ENCODE results near the gene HMG20B. TPM values are rescaled to one million over a fixed set of nuclear protein-coding genes. Genes with fewer than 3 reads are reported as not detected.

The HMG20B gene
- total RNA-seq, 2 donors from 2014 or later = 87.9 to 118 TPM

- Histone ChIP-seq H3K27me3 (no peaks in the 10 kb centered on the region), H3K4me1 (no peaks in the 10 kb centered on the region), H3K9me3 (no peaks in the 10 kb centered on the region), H3K4me3 (peak overlapping the region; percentile 93), H3K36me3 (no peaks in the 10 kb centered on the region), H3K27ac (no peak overlapping the region), H3K9ac (ENCODE audit: low read depth in 2 of 2, low read length in 2 of 2) (peak overlapping the region; percentile 77 to 90)
- intact Hi-C loops (cut with DNase I) = no loop called here
- no peak for TF ChIP-seq CTCF (IDR thresholded peaks at IDR 0.05)
- no peak for DNase-seq
These were observed 16.9 kb upstream of the HMG20B start for GRCh38 chr19:3555653-3556422.

GRCh38 chr19:3556423-3556977, 16.2 kb upstream of the HMG20B start:
- no peak for DNase-seq

GRCh38 chr19:3556978-3557460, 15.7 kb upstream of the HMG20B start:
- peak; percentile 55 for DNase-seq
- intact Hi-C loops (cut with DNase I) = no loop called here
- H3K9ac ChIP-seq (ENCODE audit: low read depth in 2 of 2, low read length in 2 of 2) = peak overlapping the region; percentile 77 to 90
- no peaks in the 10 kb centered on the region for H3K9me3 ChIP-seq
- no peak overlapping the region for H3K27ac ChIP-seq
- no peak for TF ChIP-seq CTCF (IDR thresholded peaks at IDR 0.05)
- H3K4me1 ChIP-seq = no peaks in the 10 kb centered on the region
- H3K4me3 ChIP-seq = peak overlapping the region; percentile 93
- no peaks in the 10 kb centered on the region for H3K27me3 ChIP-seq
- H3K36me3 ChIP-seq = no peaks in the 10 kb centered on the region

More at GRCh38 chr19:3556423-3556977, 16.2 kb upstream of the HMG20B start:
- Histone ChIP-seq H3K9me3 (no peaks in the 10 kb centered on the region), H3K4me3 (peak overlapping the region; percentile 93), H3K4me1 (no peaks in the 10 kb centered on the region), H3K36me3 (no peaks in the 10 kb centered on the region), H3K9ac (ENCODE audit: low read depth in 2 of 2, low read length in 2 of 2) (peak overlapping the region; percentile 77 to 90), H3K27ac (no peak overlapping the region), H3K27me3 (no peaks in the 10 kb centered on the region)
- TF ChIP-seq CTCF (IDR thresholded peaks at IDR 0.05) = no peak
- intact Hi-C loops (cut with DNase I) = no loop called here

GRCh38 chr19:3557461-3558248, 15.1 kb upstream of the HMG20B start, which contains the start of gene MFSD12:
Gene MFSD12, minus strand, starts transcription at chr19:3557586. Its CDS starts 183 bp downstream, at chr19:3557403.
- Histone ChIP-seq H3K4me3 (peak within 1 kb of the TSS; percentile 93), H3K27me3 (no peaks in the 10 kb centered on the region), H3K36me3 (no peaks in the 10 kb centered on the region), H3K27ac (peak within 1 kb of the TSS; percentile 78), H3K4me1 (no peaks in the 10 kb centered on the region), H3K9ac (ENCODE audit: low read depth in 2 of 2, low read length in 2 of 2) (peak within 1 kb of the TSS; percentile 81 to 90), H3K9me3 (no peaks in the 10 kb centered on the region)
- intact Hi-C loops (cut with DNase I) = no loop called here
- no peak for TF ChIP-seq CTCF (IDR thresholded peaks at IDR 0.05)
- DNase-seq = peak; percentile 93
